H1 (cell line): ENCODE measurements around the gene DGUOK. TPM values are rescaled to one million over a fixed set of nuclear protein-coding genes. Genes with fewer than 3 reads are reported as not detected.

Experiments
- CTCF ChIA-PET: fragments of 300-600 bp; sonication (Branson Sonifier 250); formaldehyde crosslinking; loops from one replicate; lab custom pipeline; 2021; ENCODE audit not compliant: partially characterized antibody; lab: Charles Lee
- POLR2A ChIA-PET: fragments of 300-600 bp; sonication (Branson Sonifier 250); formaldehyde crosslinking; loops from one replicate; lab custom pipeline; 2021; ENCODE audit warnings: inconsistent platforms; ENCODE audit not compliant: partially characterized antibody; lab: Charles Lee
- DNase-seq, 2 experiments: peaks; one replicate each; pipeline versions ENCODE4 v3.0.0 to v3.0.0-alpha.2; 2010 to 2022; ENCODE audit warnings: low spot score in 2 of 2, low read depth in 1 of 2, mixed read lengths in 1 of 2
- FAIRE-seq: peaks from 2 replicates; lab custom pipeline; 2011; peaks lifted over from hg19 to GRCh38; lab: Jason Lieb, UNC
- H2AFZ ChIP-seq: 2 replicates; pipeline ENCODE4 v1.8.1; 2012; ENCODE audit warnings: low read length, inconsistent platforms
- H2AK5ac ChIP-seq: 2 replicates; pipeline ENCODE4 v1.6.1; 2013; ENCODE audit warnings: low read depth, low read length
- H2BK120ac ChIP-seq: replicated peaks from 2 replicates; pipeline ENCODE3; 2013; ENCODE audit warnings: low read depth, low read length, inconsistent platforms
- H2BK12ac ChIP-seq: 2 replicates; pipeline ENCODE4 v1.6.1; 2013; ENCODE audit warnings: low read depth, low read length
- H2BK15ac ChIP-seq: 2 replicates; pipeline ENCODE4 v1.6.1; 2013; ENCODE audit warnings: low read length
- H2BK20ac ChIP-seq: 2 replicates; pipeline ENCODE4 v1.6.1; 2013; ENCODE audit warnings: low read length
- H2BK5ac ChIP-seq: 2 replicates; pipeline ENCODE4 v1.6.1; 2013; ENCODE audit warnings: low read depth, low read length
- H3K14ac ChIP-seq: 2 replicates; pipeline ENCODE4 v1.6.1; 2013; ENCODE audit warnings: inconsistent platforms; ENCODE audit not compliant: insufficient read length
- H3K18ac ChIP-seq: 2 replicates; pipeline ENCODE4 v1.6.1; 2013; ENCODE audit warnings: low read length; ENCODE audit errors: extremely low read depth
- H3K23ac ChIP-seq: 2 replicates; pipeline ENCODE4 v1.6.1; 2013; ENCODE audit warnings: inconsistent platforms; ENCODE audit not compliant: insufficient read length
- H3K23me2 ChIP-seq: 2 replicates; pipeline ENCODE4 v1.6.1; 2013; ENCODE audit warnings: low read depth, low read length
- H3K27ac ChIP-seq: 2 replicates; pipeline ENCODE4 v1.6.1; 2011; ENCODE audit warnings: low read depth, low read length, inconsistent platforms
- H3K27me3 ChIP-seq, 4 experiments: replicated peaks in 1 of 4; 1 replicate in 1 of 4; 2 replicates in 3 of 4; pipeline versions ENCODE4 v1.6.1 to v1.8.1; 2011 to 2013; ENCODE audit warnings: low read length in 3 of 4, mild to moderate bottlenecking in 3 of 4, inconsistent platforms in 2 of 4, mixed read lengths in 2 of 4, moderate library complexity in 1 of 4; ENCODE audit not compliant: control insufficient read depth in 3 of 4, insufficient read depth in 3 of 4; ENCODE audit errors: extremely low read depth in 1 of 4
- H3K36me3 ChIP-seq, 4 experiments: 2 replicates each; pipeline versions ENCODE4 v1.6.1 to v1.8.1; 2011 to 2013; ENCODE audit warnings: mild to moderate bottlenecking in 4 of 4, low read length in 3 of 4, moderate library complexity in 2 of 4, control low read depth in 1 of 4, inconsistent platforms in 1 of 4; ENCODE audit not compliant: insufficient read depth in 4 of 4, control insufficient read depth in 2 of 4
- H3K4ac ChIP-seq: replicated peaks from 2 replicates; pipeline ENCODE3; 2013; ENCODE audit warnings: low read length, low read depth, mixed read lengths, inconsistent platforms; ENCODE audit not compliant: insufficient read length
- H3K4me1 ChIP-seq, 4 experiments: replicated peaks in 1 of 4; 1 replicate in 1 of 4; 2 replicates in 3 of 4; pipeline versions ENCODE4 v1.6.1 to v1.8.1; 2011 to 2013; ENCODE audit warnings: low read length in 3 of 4, inconsistent platforms in 2 of 4, mixed read lengths in 1 of 4; ENCODE audit not compliant: insufficient read depth in 4 of 4, control insufficient read depth in 3 of 4
- H3K4me2 ChIP-seq, 2 experiments: 2 replicates each; pipeline versions ENCODE4 v1.6.1 to v1.8.1; 2011 to 2013; ENCODE audit warnings: low read depth in 2 of 2, low read length in 2 of 2, control low read depth in 1 of 2, inconsistent platforms in 1 of 2, mild to moderate bottlenecking in 1 of 2; ENCODE audit not compliant: insufficient read depth in 1 of 2
- H3K4me3 ChIP-seq, 4 experiments: fragments of 200-600, 300-600 bp in 1 of 4; sonication (generic), shearing (Covaris generic), sonication (Bioruptor Twin) in 1 of 4; 2 replicates each; pipeline versions ENCODE4 v1.5.1 to v1.8.1; 2011 to 2016; ENCODE audit warnings: low read length in 4 of 4, low read depth in 3 of 4, control low read depth in 2 of 4, inconsistent platforms in 2 of 4, mild to moderate bottlenecking in 2 of 4, mixed read lengths in 1 of 4, moderate library complexity in 1 of 4; ENCODE audit not compliant: insufficient read depth in 2 of 4; ENCODE audit errors: extremely low read depth in 1 of 4
- H3K56ac ChIP-seq: replicated peaks from 2 replicates; pipeline ENCODE3; 2013; ENCODE audit warnings: low read depth, mild to moderate bottlenecking, mixed read lengths, low read length, inconsistent platforms; ENCODE audit not compliant: insufficient read length
- H3K79me1 ChIP-seq: 2 replicates; pipeline ENCODE4 v1.6.1; 2013; ENCODE audit warnings: low read depth, low read length, control low read depth
- H3K79me2 ChIP-seq, 2 experiments: 2 replicates each; pipeline versions ENCODE4 v1.6.1 to v1.8.1; 2012 to 2013; ENCODE audit warnings: low read length in 2 of 2, mild to moderate bottlenecking in 2 of 2, inconsistent platforms in 1 of 2; ENCODE audit not compliant: insufficient read depth in 2 of 2, control insufficient read depth in 1 of 2
- H3K9ac ChIP-seq, 4 experiments: replicated peaks in 1 of 4; 1 replicate in 1 of 4; 2 replicates in 3 of 4; pipeline versions ENCODE4 v1.6.1 to v1.8.1; 2011 to 2013; ENCODE audit warnings: low read depth in 3 of 4, low read length in 3 of 4, control low read depth in 2 of 4, mild to moderate bottlenecking in 2 of 4, moderate library complexity in 2 of 4, inconsistent platforms in 1 of 4; ENCODE audit errors: extremely low read depth in 1 of 4
- H3K9me3 ChIP-seq, 2 experiments: 2 replicates each; pipeline versions ENCODE4 v1.6.1 to v1.8.1; 2012 to 2013; ENCODE audit warnings: mild to moderate bottlenecking in 2 of 2, moderate library complexity in 2 of 2, control low read depth in 1 of 2, inconsistent platforms in 1 of 2, low read depth in 1 of 2, low read length in 1 of 2, mixed read lengths in 1 of 2; ENCODE audit not compliant: insufficient read depth in 2 of 2
- H4K20me1 ChIP-seq, 2 experiments: replicated peaks in 1 of 2; 2 replicates each; pipeline versions ENCODE3 to v1.8.1; 2011 to 2013; ENCODE audit warnings: inconsistent platforms in 2 of 2, low read length in 2 of 2, mild to moderate bottlenecking in 1 of 2; ENCODE audit not compliant: insufficient read depth in 2 of 2, control insufficient read depth in 1 of 2
- H4K5ac ChIP-seq: 2 replicates; pipeline ENCODE4 v1.6.1; 2013; ENCODE audit warnings: low read length, low read depth, mixed read lengths, inconsistent platforms; ENCODE audit not compliant: insufficient read length
- H4K8ac ChIP-seq: 2 replicates; pipeline ENCODE4 v1.8.0; 2013; ENCODE audit warnings: mild to moderate bottlenecking, moderate library complexity, low read length, inconsistent platforms; ENCODE audit not compliant: insufficient read depth; ENCODE audit errors: extremely low read depth
- H4K91ac ChIP-seq: replicated peaks from 2 replicates; pipeline ENCODE3; 2013; ENCODE audit warnings: low read length, mixed read lengths, inconsistent platforms; ENCODE audit not compliant: insufficient read length
- HDAC2 ChIP-seq, 2 experiments: fragments of 300-600 bp in 1 of 2; sonication (generic) in 1 of 2; IDR thresholded peaks; 2 replicates each; pipeline ENCODE4 v1.6.1; 2011 to 2012; ENCODE audit warnings: low read depth in 2 of 2, low read length in 2 of 2, mild to moderate bottlenecking in 2 of 2, moderate library complexity in 2 of 2, borderline replicate concordance in 1 of 2, inconsistent platforms in 1 of 2
- SAP30 ChIP-seq: fragments of 300-600 bp; sonication (generic); IDR thresholded peaks from 2 replicates; pipeline ENCODE4 v1.7.1; 2012; ENCODE audit warnings: low read length, moderate library complexity, mild to moderate bottlenecking, inconsistent platforms; ENCODE audit not compliant: insufficient read depth, insufficient replicate concordance
- polyA plus RNA-seq, 7 experiments: library from polyadenylated mRNA; depleted of rRNA in 3 of 7; stranded (reverse) in 5 of 7; unstranded in 2 of 7; fragments of >200 nt in 5 of 7; fragments of 200-250 nt in 2 of 7; gene quantifications; 1 replicate in 5 of 7; 2 replicates in 1 of 7; 4 replicates in 1 of 7; pipeline versions ENCODE4 v1.2.1 to v1.2.3, GENCODE V29; 2011 to 2013; ENCODE audit warnings: missing spikeins in 2 of 7, mixed read lengths in 2 of 7
- total RNA-seq: library from RNA; stranded (reverse); fragmentation: NEBNext Ultra II Directional; extraction: Animal tissue kit (Norgen Biotek cat#: 25700); gene quantifications from 2 replicates; pipeline ENCODE4 v1.2.1, GENCODE V29; 2021

DGUOK gene
- total and polyA plus RNA-seq, 2 of the 8 experiments (the other 6 are each of a cell fraction or from before 2014, with no cell fraction given), result 110 to 168 TPM

DNA sequence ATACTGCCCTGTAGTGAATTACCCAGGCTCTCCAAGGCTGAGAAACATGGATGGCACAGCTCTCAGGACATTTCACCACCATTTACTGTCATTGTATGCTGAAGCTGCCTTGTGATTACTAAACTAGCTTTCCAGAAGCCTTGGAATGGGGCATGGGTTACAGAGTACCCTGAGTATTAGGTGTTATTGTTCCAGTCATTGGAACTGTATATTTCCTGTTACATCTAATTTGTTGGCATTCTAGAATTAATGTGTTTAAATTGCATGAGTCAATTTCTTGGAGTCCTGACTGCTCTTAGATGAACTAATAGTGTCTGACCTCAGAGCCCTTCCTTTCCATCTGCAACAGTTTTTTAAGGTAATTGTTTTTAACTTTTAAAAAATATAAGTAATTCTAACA lies 9.0 kb downstream of the DGUOK start:
- no peak overlapping the region for H4K8ac ChIP-seq
- H3K36me3 ChIP-seq, result peaks cover 0 to 12% (median 7%) of the 10 kb centered on the region in 4 experiments; a peak in 5 of 8 replicates
- H3K23me2 ChIP-seq, result no peaks in the 10 kb centered on the region; the same call in 1 of the 2 replicates
- H3K23ac ChIP-seq, result no peak overlapping the region
- H2AK5ac ChIP-seq, result no peak overlapping the region
- no peaks in the 10 kb centered on the region for H3K27me3 ChIP-seq
- H3K4me2 ChIP-seq, result no peak overlapping the region
- H3K79me2 ChIP-seq, result peaks cover 24 to 93% of the 10 kb centered on the region in 2 experiments
- no peaks in the 10 kb centered on the region for H3K9me3 ChIP-seq
- FAIRE-seq (no peak), DNase-seq (no peak)
- H2BK5ac ChIP-seq, result no peak overlapping the region
- peaks cover 23% of the 10 kb centered on the region for H3K79me1 ChIP-seq
- no peak overlapping the region for H3K56ac ChIP-seq
- H3K27ac ChIP-seq, result no peak overlapping the region
- H3K18ac ChIP-seq, result no peak overlapping the region
- no peak overlapping the region for H4K5ac ChIP-seq
- TF ChIP-seq HDAC2 (IDR thresholded peaks at IDR 0.05; ENCODE audit: borderline replicate concordance in 1 of 2, low read depth in 2 of 2, low read length in 2 of 2) (no peak), SAP30 (no peak)
- no peak overlapping the region for H3K9ac ChIP-seq
- no peak overlapping the region for H3K14ac ChIP-seq
- H2BK120ac ChIP-seq, result no peak overlapping the region
- no peak overlapping the region for H4K91ac ChIP-seq
- no peak overlapping the region for H2BK20ac ChIP-seq
- peaks cover 13 to 22% of the 10 kb centered on the region in 2 experiments for H4K20me1 ChIP-seq
- H2BK15ac ChIP-seq, result no peak overlapping the region
- H3K4me3 ChIP-seq, result no peak overlapping the region
- no peak overlapping the region for H2BK12ac ChIP-seq
- no peak overlapping the region for H3K4ac ChIP-seq
- no peak overlapping the region for H2AFZ ChIP-seq
- no peaks in the 10 kb centered on the region for H3K4me1 ChIP-seq
- CTCF ChIA-PET, result interaction anchor here (1.0 to 2.2 kb wide), 6 partner anchors 10 to 172 kb away, joined by 3 to 9 read pairs (median 4); no protein-coding TSS in a partner anchor
- POLR2A ChIA-PET, result interaction anchor here (0.6 to 1.6 kb wide), 3 partner anchors 9 to 207 kb away, joined by 3 to 5 read pairs (median 5); partner anchors contain the start of gene DGUOK
